GM18526 (cell line): ENCODE results near the gene UMAD1.

Experiments
- POLR2A ChIP-seq: IDR thresholded peaks from 3 replicates; pipeline ENCODE4 v1.6.1; 2011; ENCODE audit not compliant: insufficient read length; ENCODE audit errors: extremely low read depth

Gene UMAD1

DNA sequence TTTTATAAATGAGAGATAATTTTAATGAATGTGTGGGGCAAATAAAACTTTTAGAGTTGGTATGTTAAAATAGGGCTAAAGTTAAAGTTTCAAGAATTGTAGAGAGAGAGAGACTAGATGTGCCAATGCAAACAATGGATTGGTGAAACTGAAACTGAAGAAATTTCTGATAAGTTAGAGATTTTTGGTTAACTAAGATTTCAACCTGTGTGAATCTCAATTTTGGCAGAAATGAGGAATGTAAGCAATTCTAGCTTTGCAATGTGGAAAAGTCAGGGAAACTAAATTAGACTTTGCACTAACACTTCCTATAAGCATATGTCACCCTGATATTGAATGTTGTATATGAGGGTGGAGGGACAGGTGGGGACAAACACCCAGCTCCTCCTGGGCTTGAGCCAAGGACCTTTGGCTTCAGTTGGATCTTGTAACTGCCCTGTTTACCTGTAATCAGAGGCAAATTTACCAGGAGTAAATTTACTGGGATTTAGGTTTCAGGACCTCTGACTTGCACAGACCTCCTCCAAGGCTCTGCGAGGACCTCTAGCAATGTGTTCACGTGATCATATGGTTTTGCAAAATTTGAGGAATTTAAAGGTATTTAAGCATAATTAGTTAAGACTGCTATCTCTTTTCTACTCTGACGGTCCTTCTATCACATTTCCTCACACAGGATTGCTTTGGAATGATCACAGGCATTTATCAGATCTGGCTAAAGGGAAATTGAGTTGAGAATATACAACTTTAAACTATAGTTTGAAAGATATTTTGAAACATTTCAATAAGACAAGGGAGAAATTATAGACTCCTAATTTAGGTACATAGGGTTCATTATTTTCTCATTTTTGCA, 110.9 kb downstream of the UMAD1 start:
- no peak for TF ChIP-seq POLR2A

- no peak for TF ChIP-seq POLR2A
These were observed 116.0 kb downstream of the UMAD1 start for GRCh38 chr7:7756577-7756976.

- no peak for TF ChIP-seq POLR2A
These were observed 117.0 kb downstream of the UMAD1 start for GRCh38 chr7:7757576-7757975.

- TF ChIP-seq POLR2A = no peak
These were observed 120.9 kb downstream of the UMAD1 start for GRCh38 chr7:7761340-7761973.

DNA sequence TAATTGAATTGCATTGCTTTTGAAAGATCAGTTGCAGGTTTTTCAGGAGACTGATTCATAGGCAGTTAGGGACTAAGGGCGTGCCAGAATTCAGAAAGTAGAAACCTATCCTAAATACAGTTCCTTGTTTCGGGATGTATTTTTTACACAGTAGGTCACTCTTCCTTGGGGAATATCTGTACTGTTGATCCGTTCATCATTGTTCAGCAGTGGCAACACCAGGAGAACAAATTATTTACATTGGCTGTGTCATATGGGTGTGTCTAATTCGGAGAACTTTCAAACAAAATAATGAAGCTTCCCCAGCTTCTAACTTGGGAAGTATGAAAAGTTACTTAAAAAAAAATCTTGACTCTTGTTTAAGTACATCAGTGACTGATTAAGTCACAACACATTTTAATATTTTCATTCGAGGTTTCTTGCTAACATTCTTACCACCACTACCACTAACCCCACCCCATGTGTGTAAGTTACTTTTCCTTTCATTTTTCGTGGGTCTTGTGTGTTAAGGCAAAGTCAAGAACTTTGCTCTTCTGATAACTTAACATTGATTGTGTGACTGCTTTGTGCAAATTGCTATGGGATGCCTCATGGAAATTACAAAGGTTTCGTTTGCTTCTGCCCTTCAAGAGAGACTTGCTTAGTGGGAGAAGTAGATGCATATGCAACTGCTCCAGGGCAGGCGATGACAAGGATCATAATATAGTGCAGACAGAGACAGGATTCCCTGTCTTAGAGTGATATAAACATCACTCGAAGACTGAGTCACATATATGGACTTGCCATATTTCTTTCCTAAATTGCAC, 121.6 kb downstream of the UMAD1 start:
- TF ChIP-seq POLR2A = no peak

DNA sequence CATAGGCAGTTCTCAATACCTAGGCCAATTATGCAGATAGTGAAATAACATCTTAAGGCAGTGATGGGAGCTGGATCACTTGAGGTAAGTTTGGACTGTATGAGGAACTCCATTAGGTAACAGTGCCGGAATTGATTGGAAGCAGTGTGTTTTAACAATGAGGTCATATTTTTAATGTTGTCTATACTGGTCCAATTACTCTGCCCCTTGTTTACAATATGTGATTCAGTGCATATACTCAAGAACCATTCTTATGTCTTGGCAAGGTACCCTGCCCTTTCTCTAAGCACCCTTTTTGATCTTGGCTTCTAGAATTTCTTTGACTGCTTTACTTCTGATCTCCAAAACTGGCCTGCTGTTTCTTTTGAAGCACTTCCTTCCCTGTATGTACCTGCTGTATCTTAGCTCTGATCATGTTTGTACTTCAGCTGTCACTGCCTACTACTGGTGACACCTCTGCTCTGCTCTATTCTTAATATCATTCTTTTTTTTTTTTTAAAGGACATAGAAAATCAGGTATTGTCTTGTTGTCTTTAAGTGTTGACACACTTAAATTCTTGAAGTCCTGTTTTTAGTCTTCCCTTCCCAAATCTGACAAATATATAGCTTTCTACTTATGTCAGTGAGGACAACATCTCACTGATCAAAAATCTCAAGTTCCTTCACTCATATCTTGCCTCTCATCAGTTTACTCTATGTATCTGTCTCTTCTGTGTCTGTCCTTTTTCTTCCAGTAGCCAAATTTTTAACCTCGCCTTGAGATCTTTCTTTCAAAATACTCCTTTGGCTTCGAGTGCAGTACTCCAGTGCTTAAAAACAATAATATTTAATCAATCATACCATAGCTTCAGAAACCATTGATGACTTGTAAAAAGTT, 124.2 kb downstream of the UMAD1 start:
- TF ChIP-seq POLR2A = no peak

GRCh38 chr7:7765422-7765821, 124.9 kb downstream of the UMAD1 start:
- no peak for TF ChIP-seq POLR2A

DNA sequence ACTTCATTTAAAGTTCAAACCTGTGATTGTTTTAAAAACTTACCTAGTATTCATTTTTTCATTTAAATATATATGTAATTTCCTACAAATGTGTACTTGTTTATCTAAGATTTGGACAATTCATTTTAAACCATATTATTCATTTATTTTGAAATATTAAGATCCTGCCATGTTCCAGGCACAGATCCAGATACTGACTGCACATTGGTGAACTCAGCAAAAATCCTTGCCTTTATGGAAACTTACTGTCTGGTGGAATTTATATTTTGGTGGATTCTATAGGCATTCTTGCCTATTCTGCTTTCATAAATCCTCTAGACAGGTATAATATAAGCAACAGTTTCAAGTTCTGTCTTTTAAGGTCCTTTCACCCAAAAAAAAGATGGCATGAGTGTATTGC, 126.1 kb downstream of the UMAD1 start:
- no peak for TF ChIP-seq POLR2A

GRCh38 chr7:7768977-7769709, 128.6 kb downstream of the UMAD1 start:
- TF ChIP-seq POLR2A = no peak

GRCh38 chr7:7769710-7770627, 129.4 kb downstream of the UMAD1 start:
- TF ChIP-seq POLR2A = no peak

GRCh38 chr7:7771452-7771851, 130.9 kb downstream of the UMAD1 start:
- TF ChIP-seq POLR2A = no peak

DNA sequence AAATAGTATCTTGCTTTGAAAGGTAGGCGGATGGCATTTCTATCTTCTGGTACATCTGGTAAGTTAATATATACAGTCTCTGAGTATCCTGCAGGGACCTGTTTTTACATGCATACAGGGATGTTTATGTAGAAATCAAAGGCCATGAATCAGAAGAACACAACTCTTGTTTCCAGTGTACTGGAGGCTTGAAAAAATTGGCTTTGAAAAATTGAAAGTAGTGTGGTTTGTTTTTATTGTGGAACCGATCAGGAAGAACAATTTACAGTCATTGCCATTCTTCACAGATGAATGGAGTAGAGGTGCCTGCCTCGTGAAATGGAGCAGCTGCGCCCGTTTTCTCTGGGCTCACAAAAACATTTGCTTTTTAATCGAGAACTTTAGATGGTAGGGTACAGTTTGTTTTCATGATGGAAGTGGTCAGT, 131.9 kb downstream of the UMAD1 start:
- no peak for TF ChIP-seq POLR2A
